ENCODE data around the gene DUS1L.

The DUS1L gene

DNA sequence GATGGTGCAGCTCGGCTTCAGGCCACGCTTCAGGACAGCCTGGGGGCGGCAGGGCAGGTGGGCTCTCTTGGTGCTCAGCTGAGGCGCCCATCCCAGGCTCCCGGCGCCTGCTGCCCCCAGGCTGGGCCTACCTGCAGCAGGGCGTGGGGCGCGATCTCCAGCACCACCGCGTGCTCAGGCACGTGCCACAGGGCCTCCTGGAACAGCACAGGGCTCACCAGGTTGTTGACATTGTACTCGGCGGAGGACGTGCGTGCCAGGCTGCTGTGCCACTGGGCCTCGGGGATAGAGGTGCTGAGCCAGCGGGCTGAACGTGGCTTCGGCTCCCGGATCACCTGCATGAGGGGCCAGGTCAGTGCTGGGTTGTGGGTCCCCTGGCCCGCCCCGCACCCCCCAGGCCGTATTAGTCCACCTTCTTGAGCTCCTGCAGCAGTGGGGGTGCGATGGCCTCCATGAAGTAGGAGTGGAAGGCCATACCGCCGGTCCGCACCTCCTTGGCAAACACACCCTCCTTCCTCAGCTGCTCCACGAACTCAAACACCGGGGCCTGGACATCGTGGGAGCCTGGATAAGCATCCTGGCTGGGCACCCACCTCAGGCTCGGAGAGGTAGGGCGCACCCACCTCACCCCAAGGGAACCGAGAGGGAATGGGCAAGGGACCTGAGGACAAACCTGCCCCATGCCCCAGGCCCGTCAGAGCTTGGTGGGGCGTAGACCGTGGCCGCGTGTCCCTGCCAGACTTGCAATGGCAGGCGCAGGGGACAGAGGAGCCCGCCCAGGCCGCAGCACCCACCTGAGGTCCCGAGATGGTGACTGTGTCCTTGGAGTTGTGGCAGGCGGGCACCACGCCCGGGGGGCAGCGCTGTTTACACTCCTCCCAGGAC is 23.5 kb upstream of the DUS1L start:
- DNase-seq (ENCODE audit: low read depth in 1 of 2, low spot score in 1 of 2) = no peak

DNA sequence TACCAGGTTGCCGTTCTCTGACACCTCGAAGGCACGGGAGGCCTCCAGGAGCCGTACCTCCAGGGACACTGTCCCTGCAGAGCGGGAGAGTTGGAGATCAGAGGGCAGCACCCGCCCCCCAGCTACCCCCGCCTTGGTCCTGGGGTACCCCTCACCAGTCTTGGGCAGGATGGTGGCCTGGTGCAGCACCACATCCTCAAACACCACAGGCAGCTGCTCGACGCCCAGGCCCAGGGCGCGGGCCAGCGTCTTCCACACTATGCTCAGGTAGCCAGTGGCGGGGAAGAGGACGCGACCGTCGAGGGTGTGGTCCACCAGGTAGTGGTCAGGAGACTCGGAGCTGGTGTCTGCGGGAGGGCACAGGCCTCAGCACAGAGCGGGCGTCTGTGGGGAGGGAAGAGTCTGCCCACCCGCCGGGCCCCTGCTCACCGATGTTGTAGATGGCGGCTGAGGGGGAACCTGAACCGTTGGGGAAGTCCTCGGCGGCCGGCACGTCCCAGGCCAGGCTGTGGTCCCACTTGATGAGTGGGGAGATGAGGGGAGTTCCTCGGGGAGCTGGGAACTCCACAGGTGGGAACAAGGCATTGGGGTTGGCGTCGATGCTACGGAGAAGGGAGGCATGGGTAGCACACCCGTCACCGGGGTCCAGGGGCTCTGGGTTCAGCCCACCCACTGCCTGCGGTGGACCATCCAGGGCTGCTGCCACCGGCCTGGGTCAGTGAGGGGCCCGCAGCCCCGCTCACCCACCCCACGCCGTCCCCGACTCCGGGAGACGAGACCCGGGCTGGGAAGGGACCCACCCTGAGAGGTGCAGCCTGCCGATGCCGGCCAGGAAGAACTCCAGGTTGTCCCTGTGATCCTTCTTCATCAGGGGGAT is 22.6 kb upstream of the DUS1L start:
- no peak for DNase-seq (ENCODE audit: low read depth in 1 of 2, low spot score in 1 of 2)

DNA sequence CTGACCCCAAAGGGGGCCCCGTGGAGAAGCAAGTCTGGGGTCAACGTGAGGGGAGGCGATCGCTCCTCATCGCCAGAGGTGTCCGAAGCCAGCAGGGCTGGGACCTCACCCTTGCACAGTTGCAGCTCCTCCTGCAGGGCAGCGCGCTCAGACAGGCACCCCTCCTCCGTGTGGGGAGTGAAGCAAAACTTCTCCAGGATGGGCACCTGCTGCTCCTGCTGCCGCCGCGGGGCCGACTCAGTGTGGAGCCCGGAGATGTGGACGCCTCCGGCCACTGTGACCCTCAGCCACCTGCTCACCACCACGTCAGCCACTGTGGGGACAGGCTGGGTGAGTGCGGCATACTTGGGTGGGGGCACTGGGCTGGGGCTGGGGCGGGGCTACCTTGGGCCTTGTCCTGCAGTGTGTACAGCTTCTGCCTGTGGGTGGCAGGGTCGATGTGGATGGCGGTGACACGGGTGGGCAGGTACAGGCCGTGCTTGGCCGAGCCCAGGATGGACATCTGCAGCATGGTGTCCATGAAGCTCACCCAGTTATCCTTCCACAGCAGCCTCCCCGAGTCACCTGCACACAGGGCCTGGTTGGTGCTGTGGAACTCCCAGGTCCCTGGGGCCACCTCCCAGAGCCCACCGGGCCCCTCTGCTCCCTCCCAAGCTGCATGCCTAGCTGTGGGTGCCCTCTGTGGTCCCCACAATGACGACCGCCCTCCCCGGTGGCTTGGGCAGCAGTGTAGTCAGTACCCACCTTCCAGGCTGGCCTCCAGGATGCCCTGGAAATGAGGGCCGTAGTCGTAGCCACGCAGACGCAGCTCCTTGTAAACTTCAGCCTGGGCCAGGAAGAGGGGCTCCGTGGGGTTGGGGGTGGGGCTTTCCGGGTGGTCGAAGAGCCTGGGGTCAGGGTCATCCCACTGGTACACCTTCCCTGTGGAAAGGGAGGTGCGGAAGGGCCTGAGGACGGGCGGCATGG is 21.6 kb upstream of the DUS1L start:
- no peak for DNase-seq (ENCODE audit: low read depth in 1 of 2, low spot score in 1 of 2)

DNA sequence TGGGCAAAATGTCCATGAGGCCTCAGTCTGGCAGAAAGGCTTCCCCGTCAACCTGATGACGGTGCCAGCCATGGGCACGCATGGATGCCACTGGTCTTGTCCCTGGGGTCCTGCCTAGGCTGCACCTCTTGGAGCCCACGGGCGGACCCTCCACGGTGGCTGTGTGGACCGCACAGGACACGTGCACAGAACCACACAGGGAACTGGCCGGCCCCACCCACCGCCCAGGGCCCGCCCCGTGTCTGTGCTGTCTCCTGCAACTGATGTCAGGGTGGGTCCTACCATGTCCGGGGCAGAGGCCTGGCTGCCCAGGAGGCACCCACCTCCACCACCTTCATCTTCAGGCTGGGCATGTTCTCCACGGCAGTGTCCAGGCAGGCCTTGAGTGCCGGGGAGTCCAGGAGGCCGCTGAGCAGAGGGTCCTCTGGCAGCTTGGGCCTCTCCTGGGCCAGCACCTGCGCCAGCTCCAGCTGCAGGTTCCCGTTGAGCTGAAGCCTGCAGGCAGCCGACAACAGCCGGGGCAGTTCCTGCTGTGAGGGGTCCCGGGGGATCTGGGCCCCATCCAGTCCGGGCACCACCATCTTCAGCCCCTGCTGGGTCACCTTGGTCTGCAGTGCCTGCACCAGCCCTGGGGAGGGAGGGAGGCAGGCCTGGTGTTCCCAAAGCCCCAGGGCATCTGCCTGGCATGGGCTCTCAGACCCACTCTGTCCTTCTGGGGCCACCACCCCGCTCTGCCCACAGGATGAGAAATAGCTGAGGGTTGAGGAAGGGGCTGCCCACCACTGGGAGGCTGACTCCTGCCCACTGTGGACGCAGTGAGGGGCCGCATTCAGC is 20.5 kb upstream of the DUS1L start:
- no peak for DNase-seq (ENCODE audit: low read depth in 1 of 2, low spot score in 1 of 2)

DNA sequence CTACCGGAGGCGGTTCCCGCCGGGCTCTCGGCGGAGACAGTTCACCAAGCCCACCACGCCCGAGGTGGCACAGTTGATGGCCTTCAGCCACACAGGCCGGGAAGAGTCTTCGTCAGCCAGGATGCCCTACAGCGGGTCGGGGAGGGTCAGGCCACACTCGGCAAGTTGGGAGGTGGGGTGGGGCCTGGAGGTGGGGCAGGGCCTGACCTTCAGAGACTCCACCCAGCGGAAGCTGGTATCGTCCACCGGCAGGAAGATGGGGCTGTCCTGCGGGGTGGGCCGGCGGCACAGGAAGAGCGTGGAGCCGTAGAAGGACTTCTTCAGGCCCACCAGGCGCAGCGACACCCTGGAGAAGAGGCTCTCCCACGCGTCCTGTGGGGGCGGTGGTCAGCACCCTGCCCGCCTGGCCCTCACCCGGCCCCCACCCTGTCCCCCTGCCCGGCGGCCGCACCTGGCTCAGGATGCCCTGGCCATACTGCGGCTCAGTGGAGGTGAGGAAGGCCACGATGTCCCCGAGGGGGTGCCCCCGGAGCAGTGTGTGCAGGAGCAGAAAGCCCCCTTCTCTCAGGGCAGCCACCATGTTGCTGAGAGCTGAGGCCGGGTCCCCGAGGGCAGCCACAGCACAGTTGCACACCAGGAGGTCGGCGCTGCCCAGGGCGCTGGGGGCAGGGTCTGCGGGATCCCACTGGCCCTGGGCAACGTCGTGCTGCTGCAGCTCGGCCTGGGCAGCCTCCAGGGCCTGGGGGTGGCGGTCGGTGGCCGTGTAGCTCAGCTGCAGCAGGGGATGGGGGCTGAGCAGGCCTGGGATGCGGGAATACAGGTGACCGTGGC is 19.6 kb upstream of the DUS1L start:
- no peak for DNase-seq (ENCODE audit: low read depth in 1 of 2, low spot score in 1 of 2)

DNA sequence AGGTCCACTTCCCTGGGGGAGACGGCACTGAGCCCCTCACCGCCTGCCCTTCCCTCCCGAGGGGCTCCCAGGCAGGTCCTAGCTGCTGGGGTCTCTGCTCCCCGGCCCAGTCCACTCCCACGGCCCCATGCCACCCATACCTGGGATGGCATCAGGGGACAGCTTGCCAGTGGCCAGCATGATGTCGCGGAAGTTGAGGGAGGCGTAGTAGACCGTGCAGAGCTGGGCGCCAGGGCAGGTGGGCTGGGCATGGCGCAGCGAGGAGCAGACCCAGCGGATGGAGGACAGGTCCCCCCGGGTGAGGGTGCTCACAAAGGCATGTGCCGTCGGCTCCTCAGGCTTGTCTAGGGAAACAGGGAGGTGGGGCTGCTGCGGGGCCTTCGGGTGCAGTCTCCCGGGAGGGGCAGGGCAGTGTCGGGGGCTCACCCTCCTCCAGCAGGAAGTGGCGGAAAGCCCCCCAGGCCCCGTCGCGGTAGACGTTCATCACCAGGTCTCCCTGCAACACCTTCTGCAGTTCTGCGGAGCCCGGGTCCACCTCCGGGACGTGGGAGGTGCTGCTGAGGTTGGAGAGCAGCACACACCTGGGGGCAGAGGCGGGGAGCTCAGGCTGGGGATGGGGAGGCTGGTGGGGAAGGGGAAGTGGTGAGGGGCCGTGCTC is 18.9 kb upstream of the DUS1L start:
- no peak for DNase-seq (ENCODE audit: low read depth in 1 of 2, low spot score in 1 of 2)

DNA sequence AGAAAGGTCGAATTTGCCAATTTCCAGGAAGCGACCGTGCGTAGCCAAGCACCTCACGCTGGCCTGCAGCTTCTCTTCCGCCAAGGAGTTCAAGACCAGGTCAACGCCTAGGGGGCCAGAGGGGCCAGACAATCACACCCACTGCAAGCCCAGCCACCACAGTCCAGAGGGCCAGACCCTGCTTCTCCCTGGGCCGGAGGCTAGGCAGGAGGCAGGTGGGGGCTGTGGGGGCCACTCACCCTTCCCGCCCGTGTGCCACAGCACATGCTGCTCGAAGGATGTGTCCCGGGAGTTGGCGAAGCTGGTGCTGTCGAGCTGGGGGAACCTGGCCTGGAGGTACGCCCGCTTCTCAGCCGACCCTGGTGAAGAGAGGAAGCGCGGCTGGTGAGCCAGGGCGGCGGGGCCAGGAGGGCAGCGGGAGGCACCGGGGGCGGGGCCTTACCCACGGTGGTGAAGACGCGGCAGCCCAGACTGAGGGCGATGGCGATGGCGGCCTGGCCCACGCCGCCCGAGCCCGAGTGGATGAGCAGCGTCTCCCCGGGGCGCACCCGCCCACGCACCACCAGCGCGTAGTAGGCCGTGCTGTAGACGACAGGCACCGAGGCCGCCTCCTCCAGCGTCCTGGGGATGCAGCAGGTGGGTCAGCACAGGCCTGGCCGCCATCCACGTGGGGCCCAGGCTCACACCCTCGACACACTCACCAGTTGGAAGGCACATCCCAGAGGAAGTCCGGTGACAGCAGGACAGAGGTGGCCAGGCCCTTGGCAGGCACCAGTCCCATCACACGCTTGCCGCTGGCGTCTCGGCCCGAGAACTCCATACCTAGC is 18.1 kb upstream of the DUS1L start:
- no peak for DNase-seq (ENCODE audit: low read depth in 1 of 2, low spot score in 1 of 2)

DNA sequence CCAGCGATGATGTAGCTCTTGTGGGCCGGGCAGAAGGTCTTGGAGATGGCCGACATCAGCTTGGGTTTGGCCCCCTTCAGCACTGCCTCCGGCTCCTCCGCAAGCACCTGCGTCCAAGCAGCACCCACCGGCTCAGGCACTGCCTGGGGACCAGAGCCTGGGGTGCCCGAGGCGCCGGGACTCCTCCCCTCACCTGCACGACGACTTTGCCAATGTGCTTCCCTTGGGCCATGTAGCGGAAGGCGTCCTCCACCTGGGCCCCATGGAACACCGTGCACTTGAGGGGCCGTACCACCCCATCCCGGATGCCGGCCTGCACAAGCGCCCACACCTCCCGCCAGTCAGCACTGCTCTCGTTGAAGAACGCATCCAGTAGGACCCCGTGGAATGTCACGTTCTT is 17.4 kb upstream of the DUS1L start:
- no peak for DNase-seq (ENCODE audit: low read depth in 1 of 2, low spot score in 1 of 2)

DNA sequence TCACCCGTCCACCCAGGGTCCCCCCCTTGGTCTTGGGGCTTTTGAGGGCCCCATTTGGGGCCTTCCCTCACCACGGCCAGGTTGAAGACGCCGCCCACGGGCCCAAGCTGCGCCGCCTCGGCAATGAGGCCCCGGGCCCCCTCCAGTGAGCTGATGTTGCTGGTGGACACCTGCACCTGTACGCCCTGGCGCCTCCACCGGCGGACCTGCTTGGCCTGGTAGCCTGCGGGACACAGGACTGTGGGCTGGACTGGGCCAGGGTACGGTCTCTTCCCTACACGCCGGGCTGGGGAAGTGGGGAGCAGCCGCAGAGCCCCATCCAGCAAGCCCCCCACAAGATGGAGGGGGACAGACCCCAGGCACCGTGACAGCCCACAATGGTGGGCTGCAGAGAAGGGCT is 16.9 kb upstream of the DUS1L start:
- DNase-seq (ENCODE audit: low read depth in 1 of 2, low spot score in 1 of 2) = no peak

DNA sequence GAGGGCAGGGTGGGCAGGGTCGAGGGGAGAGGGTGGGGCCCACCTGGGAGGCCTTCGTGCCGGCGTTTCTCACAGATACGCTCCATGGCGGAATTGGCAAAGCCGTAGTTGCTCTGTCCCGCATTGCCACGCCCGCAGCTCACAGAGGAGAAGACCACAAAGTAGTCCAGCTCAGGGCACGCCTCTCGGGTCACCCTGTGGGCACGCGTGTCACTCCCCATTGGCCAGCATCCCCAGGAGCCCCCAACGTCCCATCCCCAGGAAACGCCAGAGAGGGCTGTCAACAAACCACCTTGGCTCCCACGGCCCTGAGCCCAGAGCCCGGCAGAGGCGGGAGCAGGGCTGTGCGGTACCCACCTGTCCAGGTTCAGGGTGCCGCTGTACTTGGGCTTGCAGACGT is 16.4 kb upstream of the DUS1L start:
- no peak for DNase-seq (ENCODE audit: low read depth in 1 of 2, low spot score in 1 of 2)

DNA sequence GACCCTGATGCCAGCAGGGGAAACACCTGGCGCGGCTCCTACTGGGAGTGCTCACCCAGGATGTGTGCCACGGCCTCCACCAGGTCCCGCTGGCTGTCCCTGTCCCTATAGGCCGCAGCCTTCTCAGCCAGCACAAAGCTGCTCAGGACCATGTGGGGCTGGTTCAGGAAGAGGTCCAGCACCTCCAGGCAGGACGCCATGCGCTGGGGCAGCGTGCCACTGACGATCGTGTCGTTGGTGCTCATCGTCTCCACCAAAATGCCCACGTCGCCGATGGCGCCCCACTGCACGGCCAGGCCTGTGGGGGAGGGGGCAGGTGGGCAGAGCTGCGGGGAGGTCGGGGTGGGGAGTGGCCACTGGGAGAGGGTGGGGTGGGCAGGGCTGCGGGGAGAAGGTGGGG is 15.9 kb upstream of the DUS1L start:
- DNase-seq (ENCODE audit: low read depth in 1 of 2, low spot score in 1 of 2) = no peak

DNA sequence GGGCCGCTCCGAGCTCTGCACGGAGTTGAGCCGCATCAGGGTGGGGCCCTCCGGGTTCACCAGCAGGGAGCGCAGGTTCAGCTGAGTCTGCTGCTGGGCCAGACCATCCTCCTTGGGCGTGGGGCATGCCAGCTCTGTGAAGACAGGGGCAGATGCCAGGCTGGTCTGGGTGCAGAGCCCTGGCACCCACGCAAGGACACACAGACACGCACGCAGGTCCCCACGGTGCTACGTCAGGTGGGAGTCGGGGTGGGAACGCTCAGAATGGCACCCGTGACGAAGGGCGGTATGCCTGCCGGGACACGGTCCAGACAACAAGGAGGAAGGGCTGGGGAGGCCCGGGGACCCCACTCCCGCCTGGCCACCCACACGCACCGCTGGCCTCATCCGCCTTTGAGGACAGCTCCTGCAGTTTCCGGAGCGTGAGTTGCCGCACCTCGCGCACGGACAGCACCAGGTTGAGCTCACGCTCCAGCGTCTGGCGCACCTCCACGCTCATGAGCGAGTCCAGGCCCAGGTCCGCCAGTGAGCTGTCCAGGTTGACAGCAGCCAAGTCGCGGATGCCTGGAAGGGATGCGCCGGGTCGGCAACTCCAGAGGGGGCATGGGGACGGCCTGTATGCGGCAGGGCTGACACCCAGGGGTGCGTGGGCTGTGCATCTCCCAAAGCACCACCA is 15.3 kb upstream of the DUS1L start:
- no peak for DNase-seq (ENCODE audit: low read depth in 1 of 2, low spot score in 1 of 2)

DNA sequence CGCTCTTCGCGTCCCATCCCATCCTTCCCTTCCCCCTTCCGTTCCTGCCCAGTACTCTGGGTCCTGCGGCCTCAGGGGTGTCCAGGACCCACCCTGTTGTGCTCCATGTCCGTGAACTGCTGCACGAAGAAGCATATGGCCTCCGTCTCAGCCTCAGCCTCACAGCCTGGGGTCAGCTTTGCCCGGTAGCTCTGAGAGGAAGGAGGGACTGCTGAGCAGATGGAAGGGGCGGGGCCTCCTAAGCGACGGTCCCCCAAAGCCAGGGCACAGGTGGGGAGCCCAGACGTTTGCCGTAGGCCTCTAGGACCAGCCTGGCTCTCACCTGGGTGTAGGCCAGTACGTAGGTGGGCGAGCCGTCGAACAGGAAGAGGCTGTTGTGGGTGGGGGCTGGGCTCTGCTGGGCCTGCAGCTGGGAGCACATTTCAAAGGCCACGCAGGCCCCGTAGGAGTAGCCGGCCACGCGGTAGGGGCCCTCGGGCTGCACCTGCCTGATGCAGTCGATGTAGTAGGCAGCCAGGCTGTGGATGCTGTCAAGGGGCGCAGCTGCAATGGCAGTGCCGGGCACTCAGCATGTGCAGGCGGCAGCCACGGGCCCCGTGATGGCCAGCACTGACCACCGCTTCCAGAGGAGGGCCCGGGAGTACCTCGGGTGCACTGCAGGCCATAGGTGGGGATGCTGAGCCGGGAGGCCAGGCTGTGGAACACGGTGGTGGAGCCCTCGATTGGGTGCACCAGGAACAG is 14.6 kb upstream of the DUS1L start:
- DNase-seq (ENCODE audit: low read depth in 1 of 2, low spot score in 1 of 2) = no peak

DNA sequence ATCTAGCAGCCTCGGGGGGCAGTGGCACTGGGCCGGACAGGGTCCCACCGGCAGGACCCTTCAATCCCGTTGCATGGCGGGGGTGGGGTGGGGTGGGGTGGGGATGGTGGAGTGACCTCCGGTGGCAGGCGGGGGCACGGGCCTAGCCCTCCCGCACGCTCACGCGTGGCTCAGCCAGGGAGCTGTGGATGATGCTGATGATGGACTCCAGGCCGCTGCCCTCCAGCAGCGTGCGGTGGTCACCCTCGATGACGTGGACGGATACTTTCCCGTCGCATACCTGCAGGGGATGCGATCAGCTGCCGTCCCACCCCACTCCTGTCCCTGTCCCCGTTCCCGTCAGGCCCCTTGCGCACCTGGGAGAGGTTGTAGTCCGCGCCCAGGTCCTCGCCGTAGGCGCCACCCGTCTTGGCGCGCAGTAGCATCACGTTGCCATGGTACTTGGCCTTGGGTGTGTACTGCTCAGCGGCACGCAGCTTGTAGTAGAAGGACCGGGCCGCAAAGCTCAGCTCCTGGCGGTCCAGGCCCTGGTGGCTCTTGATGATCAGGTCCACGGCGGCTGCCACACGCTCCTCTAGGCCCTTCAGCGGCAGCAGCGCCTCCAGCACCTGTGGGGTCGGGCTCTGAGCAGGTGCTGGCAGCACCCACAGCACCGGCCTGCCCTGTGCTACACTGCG is 13.5 kb upstream of the DUS1L start:
- DNase-seq (ENCODE audit: low read depth in 1 of 2, low spot score in 1 of 2) = no peak

DNA sequence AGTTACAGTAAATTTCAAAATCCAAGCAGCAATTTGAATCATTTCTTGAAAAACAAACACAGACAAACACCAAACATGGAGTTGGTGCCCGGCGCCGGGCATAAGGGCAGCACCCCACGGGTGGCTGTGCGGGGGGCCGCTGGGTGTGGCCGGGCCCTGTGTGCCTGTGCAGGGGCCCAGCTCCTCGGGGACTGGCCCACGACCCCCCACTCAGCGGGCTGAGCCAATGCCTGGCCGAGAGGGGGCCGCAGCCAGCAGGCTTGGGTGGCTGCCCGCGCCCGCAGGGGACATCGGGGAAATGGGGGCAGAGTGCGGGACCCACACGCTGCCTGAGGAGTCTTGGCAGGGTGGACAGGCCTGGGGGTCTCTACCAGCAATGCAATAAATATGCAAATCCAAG is 12.8 kb upstream of the DUS1L start:
- DNase-seq (ENCODE audit: low read depth in 1 of 2, low spot score in 1 of 2) = no peak
